Activated CD4-positive, alpha-beta T cell treated with anti-CD3 and anti-CD28 coated beads, Interleukin-10, Interleukin-2, amounts not matched to agents 100 ng/mL and 50 ng/mL, durations not matched to agents 16 hours and 8 hours (primary cell): ENCODE measurements around the gene MEPE.

Source experiments
- DNase-seq: peaks from one replicate; pipeline ENCODE4 v3.0.0-alpha.2; 2020

The MEPE gene

GRCh38 chr4:87843936-87844335 lies 11.2 kb downstream of the MEPE start:
- DNase-seq: no peak

GRCh38 chr4:87844452-87844851 lies 11.7 kb downstream of the MEPE start:
- DNase-seq: no peak

- no peak for DNase-seq
Observed at GRCh38 chr4:87846226-87846625, 13.5 kb downstream of the MEPE start.

GRCh38 chr4:87848622-87849351 lies 16.0 kb downstream of the MEPE start:
- peak; percentile 50 for DNase-seq

GRCh38 chr4:87849612-87850011 lies 16.8 kb downstream of the MEPE start:
- DNase-seq: no peak

- DNase-seq: no peak
Observed at GRCh38 chr4:87851332-87851731, 18.6 kb downstream of the MEPE start.

GRCh38 chr4:87851953-87852352 lies 19.2 kb downstream of the MEPE start:
- no peak for DNase-seq

GRCh38 chr4:87853108-87853507 lies 20.3 kb downstream of the MEPE start:
- DNase-seq: peak; percentile 13

GRCh38 chr4:87853891-87854290 lies 21.1 kb downstream of the MEPE start:
- DNase-seq: no peak

- DNase-seq: no peak
Observed at GRCh38 chr4:87855559-87855958, 22.8 kb downstream of the MEPE start.

GRCh38 chr4:87856816-87857215 lies 24.0 kb downstream of the MEPE start:
- DNase-seq: no peak

- DNase-seq: no peak
Observed at GRCh38 chr4:87857789-87858188, 25.0 kb downstream of the MEPE start.

GRCh38 chr4:87862236-87862635 lies 29.5 kb downstream of the MEPE start:
- no peak for DNase-seq

- DNase-seq: no peak
Observed at GRCh38 chr4:87863486-87863885, 30.7 kb downstream of the MEPE start.

GRCh38 chr4:87864321-87864720 lies 31.6 kb downstream of the MEPE start:
- DNase-seq: no peak

GRCh38 chr4:87865288-87865687 lies 32.5 kb downstream of the MEPE start:
- no peak for DNase-seq

- DNase-seq: no peak
Observed at GRCh38 chr4:87865960-87866598, 33.3 kb downstream of the MEPE start.

GRCh38 chr4:87868522-87868921 lies 35.8 kb downstream of the MEPE start:
- DNase-seq: no peak

GRCh38 chr4:87872028-87872427 lies 39.3 kb downstream of the MEPE start:
- no peak for DNase-seq

- no peak for DNase-seq
Observed at GRCh38 chr4:87875191-87875590, 42.4 kb downstream of the MEPE start.

- no peak for DNase-seq
Observed at GRCh38 chr4:87880106-87880505, 47.3 kb downstream of the MEPE start.

GRCh38 chr4:87881115-87881514 lies 48.3 kb downstream of the MEPE start:
- no peak for DNase-seq

GRCh38 chr4:87882321-87882720 lies 49.6 kb downstream of the MEPE start:
- DNase-seq: no peak

- no peak for DNase-seq
Observed at GRCh38 chr4:87882861-87883260, 50.1 kb downstream of the MEPE start.
